Neural cell (in vitro differentiated cells): Measurements from ENCODE around the gene MBD4. TPM values are rescaled to one million over a fixed set of nuclear protein-coding genes. Genes with fewer than 3 reads are reported as not detected.
"Not testable (repeated sequence)": the region's sequence is repeated elsewhere in the genome, so short reads cannot be mapped to it uniquely, and the experiment has no call there.

Experiments
- H2AFZ ChIP-seq: fragments of 200-600, 300-800 bp; sonication (generic), shearing (Covaris generic); 2 replicates; pipeline ENCODE4 v1.6.0; 2014; ENCODE audit warnings: low read depth, mild to moderate bottlenecking, antibody characterized with exemption, low read length, moderate library complexity
- H3F3A ChIP-seq: fragments of 200-600 bp; shearing (Covaris generic); 2 replicates; pipeline ENCODE4 v1.6.1; 2016; ENCODE audit warnings: mild to moderate bottlenecking, moderate library complexity, mixed read lengths, antibody characterized with exemption, low read length; ENCODE audit not compliant: insufficient read depth, poor library complexity, severe bottlenecking
- H3K27ac ChIP-seq: fragments of 200-600, 300-800 bp; sonication (generic), shearing (Covaris generic); 2 replicates; pipeline ENCODE4 v1.5.1; 2014; ENCODE audit warnings: mild to moderate bottlenecking, low read length, moderate library complexity
- H3K27me3 ChIP-seq: fragments of 300-800, 200-600 bp; sonication (generic), shearing (Covaris generic); 2 replicates; pipeline ENCODE4 v1.6.0; 2014; ENCODE audit warnings: mild to moderate bottlenecking, low read depth, low read length, moderate library complexity; ENCODE audit not compliant: insufficient read depth
- H3K36me3 ChIP-seq: fragments of 300-800, 200-600 bp; sonication (generic), shearing (Covaris generic); 2 replicates; pipeline ENCODE4 v1.5.1; 2014; ENCODE audit warnings: mild to moderate bottlenecking, antibody characterized with exemption, low read length, moderate library complexity; ENCODE audit not compliant: insufficient read depth
- H3K4me2 ChIP-seq: fragments of 300-800, 200-600 bp; sonication (generic), shearing (Covaris generic); 2 replicates; pipeline ENCODE4 v1.6.0; 2014; ENCODE audit warnings: mild to moderate bottlenecking, low read length
- H3K4me3 ChIP-seq: fragments of 300-800, 200-600 bp; sonication (generic), shearing (Covaris generic); 2 replicates; pipeline ENCODE4 v1.5.1; 2014; ENCODE audit warnings: mild to moderate bottlenecking, low read length, moderate library complexity
- H3K79me2 ChIP-seq: fragments of 200-600 bp; shearing (Covaris generic); replicated peaks from 2 replicates; pipeline ENCODE4 v1.6.0; 2014; ENCODE audit warnings: mild to moderate bottlenecking, low read length, moderate library complexity; ENCODE audit not compliant: insufficient read depth
- H3K9ac ChIP-seq: fragments of 300-800, 200-600 bp; sonication (generic), shearing (Covaris generic); 2 replicates; pipeline ENCODE4 v1.6.1; 2016; ENCODE audit warnings: mild to moderate bottlenecking, low read length, mixed read lengths
- H3K9me2 ChIP-seq: fragments of 200-600 bp; shearing (Covaris generic); 2 replicates; pipeline ENCODE4 v1.6.1; 2016; ENCODE audit warnings: mild to moderate bottlenecking, low read length, mixed read lengths; ENCODE audit not compliant: insufficient read depth
- H3K9me3 ChIP-seq: fragments of 200-600, 300-800 bp; sonication (generic), shearing (Covaris generic); 2 replicates; pipeline ENCODE4 v1.6.1; 2016; ENCODE audit warnings: mild to moderate bottlenecking, mixed run types, low read length, moderate library complexity, mixed read lengths
- H4K20me1 ChIP-seq: fragments of 200-600 bp; shearing (Covaris generic); 2 replicates; pipeline ENCODE4 v1.6.1; 2016; ENCODE audit warnings: mild to moderate bottlenecking, mixed run types; ENCODE audit not compliant: insufficient read depth
- CTCF ChIP-seq: fragments of 450-650 bp; IDR thresholded peaks from 2 replicates; pipeline ENCODE4 v1.5.1; 2014; ENCODE audit warnings: antibody characterized with exemption, mild to moderate bottlenecking, moderate library complexity; ENCODE audit not compliant: poor library complexity, severe bottlenecking
- EP300 ChIP-seq: fragments of 450-650 bp; conservative IDR thresholded peaks from 2 replicates; pipeline ENCODE4 v1.6.1; 2014; ENCODE audit warnings: antibody characterized with exemption, mild to moderate bottlenecking, moderate library complexity; ENCODE audit not compliant: poor library complexity, severe bottlenecking
- EZH2 ChIP-seq: fragments of 200-600, 300-800 bp; shearing (Covaris generic), sonication (generic); IDR thresholded peaks from 2 replicates; pipeline ENCODE4 v1.6.1; 2014; ENCODE audit warnings: antibody characterized with exemption, low read length, borderline replicate concordance, mild to moderate bottlenecking; ENCODE audit not compliant: insufficient read depth, poor library complexity, severe bottlenecking
- MXI1 ChIP-seq: fragments of 450-650 bp; conservative IDR thresholded peaks from 2 replicates; pipeline ENCODE4 v1.6.1; 2014; ENCODE audit warnings: antibody characterized with exemption, mild to moderate bottlenecking; ENCODE audit not compliant: poor library complexity, severe bottlenecking
- POLR2AphosphoS5 ChIP-seq: IDR thresholded peaks from 2 replicates; pipeline ENCODE4 v1.6.1; 2012
- RAD21 ChIP-seq: fragments of 450-650 bp; conservative IDR thresholded peaks from 2 replicates; pipeline ENCODE4 v1.6.1; 2014; ENCODE audit warnings: antibody characterized with exemption, mild to moderate bottlenecking, moderate library complexity
- REST ChIP-seq: IDR thresholded peaks from 2 replicates; pipeline ENCODE4 v1.6.1; 2012; ENCODE audit warnings: borderline replicate concordance
- SMC3 ChIP-seq: fragments of 450-650 bp; conservative IDR thresholded peaks from 2 replicates; pipeline ENCODE4 v1.6.1; 2014; ENCODE audit warnings: antibody characterized with exemption, mild to moderate bottlenecking, moderate library complexity; ENCODE audit not compliant: poor library complexity
- TAF1 ChIP-seq: IDR thresholded peaks from 2 replicates; pipeline ENCODE4 v1.6.1; 2012; ENCODE audit warnings: low read depth
- polyA plus RNA-seq: library from polyadenylated mRNA; depleted of rRNA; stranded (reverse); fragments of >200 nt; gene quantifications from 2 replicates; pipeline ENCODE4 v1.2.3, GENCODE V29; 2014

MBD4 gene
- polyA plus RNA-seq, 1 donor from 2014 or later: 50.0 TPM

GRCh38 chr3:129413687-129414506 lies 25.9 kb downstream of the MBD4 start:
- Histone ChIP-seq H3K9me2 (no peaks in the 10 kb centered on the region), H3K4me2 (no peak overlapping the region), H3K79me2 (no peaks in the 10 kb centered on the region), H3F3A (no peaks in the 10 kb centered on the region), H3K9ac (no peak overlapping the region), H3K4me3 (no peak overlapping the region), H2AFZ (no peak overlapping the region), H4K20me1 (no peaks in the 10 kb centered on the region), H3K27me3 (no peaks in the 10 kb centered on the region), H3K36me3 (no peaks in the 10 kb centered on the region), H3K9me3 (no peaks in the 10 kb centered on the region), H3K27ac (no peak overlapping the region)
- no peak for TF ChIP-seq SMC3
- no peak for TF ChIP-seq TAF1
- no peak for TF ChIP-seq CTCF
- no peak for TF ChIP-seq EP300
- no peak for TF ChIP-seq RAD21
- no peak for TF ChIP-seq EZH2
- no peak for TF ChIP-seq MXI1
- TF ChIP-seq REST: no peak
- TF ChIP-seq POLR2AphosphoS5: no peak

- not testable (repeated sequence) for H3K4me3 ChIP-seq, H3K27me3 ChIP-seq, H3K9me3 ChIP-seq, H3K36me3 ChIP-seq, H4K20me1 ChIP-seq, H3F3A ChIP-seq, H3K9ac ChIP-seq, H3K4me2 ChIP-seq, H3K27ac ChIP-seq, H2AFZ ChIP-seq, H3K79me2 ChIP-seq, H3K9me2 ChIP-seq
Observed at GRCh38 chr3:129413238-129413637, 26.5 kb downstream of the MBD4 start.
